GM12874 (cell line): ENCODE results near the gene PLTP.

Source experiments
- TF ChIP-seq, protein P1 (sequence below): IDR thresholded peaks from 2 replicates; pipeline ENCODE4 v1.5.1; 2011; ENCODE audit warnings: low read depth, mild to moderate bottlenecking, control low read depth, low read length, moderate library complexity; ENCODE audit not compliant: insufficient read depth

Gene PLTP

DNA sequence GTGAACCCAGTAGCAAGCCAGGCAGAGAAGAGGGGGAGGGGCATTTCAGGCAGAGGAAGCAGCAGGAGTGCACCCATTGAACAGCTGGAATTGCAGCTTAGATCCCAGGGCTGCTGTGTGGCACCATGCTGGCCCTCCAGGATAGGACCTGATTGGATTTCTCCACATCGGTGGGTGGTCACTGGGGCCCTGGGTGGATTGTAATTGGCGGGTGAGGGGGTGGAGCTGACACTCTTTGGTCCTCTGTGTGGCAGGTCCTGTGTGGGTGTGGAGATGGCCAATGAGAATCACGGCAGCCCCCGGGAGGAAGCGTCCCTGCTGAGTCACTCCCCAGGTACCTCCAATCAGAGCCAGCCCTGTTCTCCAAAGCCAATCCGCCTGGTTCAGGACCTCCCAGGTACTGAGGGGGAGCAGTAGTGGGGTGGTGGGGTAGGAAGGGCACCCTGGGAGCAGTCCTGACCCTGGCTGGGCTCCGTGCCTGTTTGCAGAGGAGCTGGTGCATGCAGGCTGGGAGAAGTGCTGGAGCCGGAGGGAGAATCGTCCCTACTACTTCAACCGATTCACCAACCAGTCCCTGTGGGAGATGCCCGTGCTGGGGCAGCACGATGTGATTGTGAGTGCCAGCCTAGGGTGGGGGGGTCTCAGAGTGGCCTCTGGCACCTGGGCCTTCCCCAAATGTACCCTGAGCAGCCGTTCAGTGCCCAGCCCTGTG lies 26.9 kb upstream of the PLTP start:
- TF ChIP-seq, protein P1, sequence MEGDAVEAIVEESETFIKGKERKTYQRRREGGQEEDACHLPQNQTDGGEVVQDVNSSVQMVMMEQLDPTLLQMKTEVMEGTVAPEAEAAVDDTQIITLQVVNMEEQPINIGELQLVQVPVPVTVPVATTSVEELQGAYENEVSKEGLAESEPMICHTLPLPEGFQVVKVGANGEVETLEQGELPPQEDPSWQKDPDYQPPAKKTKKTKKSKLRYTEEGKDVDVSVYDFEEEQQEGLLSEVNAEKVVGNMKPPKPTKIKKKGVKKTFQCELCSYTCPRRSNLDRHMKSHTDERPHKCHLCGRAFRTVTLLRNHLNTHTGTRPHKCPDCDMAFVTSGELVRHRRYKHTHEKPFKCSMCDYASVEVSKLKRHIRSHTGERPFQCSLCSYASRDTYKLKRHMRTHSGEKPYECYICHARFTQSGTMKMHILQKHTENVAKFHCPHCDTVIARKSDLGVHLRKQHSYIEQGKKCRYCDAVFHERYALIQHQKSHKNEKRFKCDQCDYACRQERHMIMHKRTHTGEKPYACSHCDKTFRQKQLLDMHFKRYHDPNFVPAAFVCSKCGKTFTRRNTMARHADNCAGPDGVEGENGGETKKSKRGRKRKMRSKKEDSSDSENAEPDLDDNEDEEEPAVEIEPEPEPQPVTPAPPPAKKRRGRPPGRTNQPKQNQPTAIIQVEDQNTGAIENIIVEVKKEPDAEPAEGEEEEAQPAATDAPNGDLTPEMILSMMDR = no peak

DNA sequence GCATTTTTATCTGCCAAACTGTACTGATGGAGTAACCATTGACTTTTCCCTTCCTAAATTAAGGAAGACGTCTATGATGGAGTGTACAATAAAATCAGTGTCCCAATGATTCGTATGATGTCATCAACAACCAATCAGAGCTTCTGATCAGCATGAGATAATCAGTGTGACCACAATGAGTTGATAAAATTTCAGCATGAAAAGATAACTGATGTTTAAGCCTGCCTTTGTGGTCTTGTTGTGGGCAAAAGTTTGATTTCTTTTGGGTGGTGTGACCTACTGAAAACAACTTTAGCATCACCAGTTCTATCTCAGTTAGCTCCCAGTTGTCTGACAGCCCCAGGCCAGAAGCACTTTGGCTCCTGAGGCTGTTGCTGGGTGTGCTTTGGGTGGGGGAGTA lies 25.8 kb upstream of the PLTP start:
- TF ChIP-seq, protein P1 = no peak

DNA sequence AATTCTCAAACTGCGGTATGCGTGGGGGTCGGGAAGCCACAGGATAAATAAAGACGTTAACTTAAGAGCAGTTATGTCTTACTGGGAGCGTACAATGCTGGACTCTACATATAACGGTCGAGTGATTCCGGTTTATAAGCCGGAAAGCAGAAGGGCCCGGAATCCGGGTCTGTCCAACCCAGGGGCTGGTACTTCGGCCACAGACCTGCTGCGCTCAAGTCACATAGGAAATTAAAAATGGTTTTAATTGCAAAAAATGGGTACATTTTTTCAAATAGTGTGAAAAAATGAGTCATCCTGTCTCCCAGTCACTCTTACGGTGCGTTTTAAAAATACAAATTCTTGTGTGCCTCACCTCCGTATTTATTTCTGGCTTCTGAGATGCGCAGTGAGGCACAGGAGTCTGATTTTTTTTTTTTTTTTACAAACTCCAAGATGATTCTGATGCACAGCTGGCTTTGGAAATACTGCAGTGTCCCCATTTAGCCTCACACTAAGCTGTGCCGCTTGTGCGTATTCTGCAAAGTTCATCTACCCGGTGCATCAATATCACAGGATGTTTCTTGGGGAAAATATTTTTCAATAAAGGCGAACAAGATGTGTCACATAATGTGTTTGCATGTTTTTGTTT lies 23.6 kb upstream of the PLTP start:
- TF ChIP-seq, protein P1 = no peak

DNA sequence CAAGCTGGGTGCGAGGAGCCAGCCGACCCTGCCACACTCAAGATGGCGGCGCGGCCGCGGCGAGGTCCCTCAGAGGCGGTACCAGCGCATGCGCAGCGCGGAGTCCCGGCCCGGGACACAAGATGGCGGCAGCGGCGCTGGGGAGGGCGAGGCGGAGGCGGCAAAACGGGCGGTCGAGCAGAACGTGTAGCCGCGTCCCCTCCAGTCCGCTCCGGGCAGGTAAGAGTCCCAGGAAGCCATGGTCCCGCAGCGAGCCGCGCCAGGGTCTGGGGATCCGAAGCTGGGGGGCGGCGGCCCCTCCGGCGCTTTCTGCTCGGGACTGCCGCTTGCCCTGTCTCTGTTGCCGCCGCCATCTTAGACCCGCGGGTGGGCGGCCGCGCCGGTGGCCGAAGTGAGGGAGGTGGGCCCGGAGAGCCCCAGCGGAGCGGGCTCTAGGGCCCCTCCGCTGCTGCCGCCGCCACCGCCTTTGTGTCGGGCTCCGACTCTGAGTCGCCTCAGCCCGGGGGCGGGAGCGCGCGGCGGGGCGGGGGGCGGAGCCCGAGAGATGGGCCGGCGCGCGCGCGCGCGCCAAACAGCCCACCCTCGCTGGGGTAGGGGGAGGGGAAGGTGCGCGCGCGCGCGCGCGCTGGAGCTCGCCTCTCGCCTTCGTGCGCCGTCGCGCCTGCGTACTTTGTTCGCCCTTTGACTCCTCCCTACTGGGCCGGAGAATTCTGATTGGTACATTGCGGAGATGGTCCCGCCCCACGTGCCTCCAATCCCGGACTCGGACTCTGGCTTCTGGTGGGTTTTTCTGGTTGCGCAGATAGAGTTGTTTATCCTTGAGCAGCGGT lies 22.8 kb upstream of the PLTP start, which contains the start of gene PCIF1:
PCIF1 (plus strand) TSS at position 98 of the 830 bp plus-strand sequence. CDS start 4,317 bp downstream, outside the sequence.
- TF ChIP-seq, protein P1 = no peak

DNA sequence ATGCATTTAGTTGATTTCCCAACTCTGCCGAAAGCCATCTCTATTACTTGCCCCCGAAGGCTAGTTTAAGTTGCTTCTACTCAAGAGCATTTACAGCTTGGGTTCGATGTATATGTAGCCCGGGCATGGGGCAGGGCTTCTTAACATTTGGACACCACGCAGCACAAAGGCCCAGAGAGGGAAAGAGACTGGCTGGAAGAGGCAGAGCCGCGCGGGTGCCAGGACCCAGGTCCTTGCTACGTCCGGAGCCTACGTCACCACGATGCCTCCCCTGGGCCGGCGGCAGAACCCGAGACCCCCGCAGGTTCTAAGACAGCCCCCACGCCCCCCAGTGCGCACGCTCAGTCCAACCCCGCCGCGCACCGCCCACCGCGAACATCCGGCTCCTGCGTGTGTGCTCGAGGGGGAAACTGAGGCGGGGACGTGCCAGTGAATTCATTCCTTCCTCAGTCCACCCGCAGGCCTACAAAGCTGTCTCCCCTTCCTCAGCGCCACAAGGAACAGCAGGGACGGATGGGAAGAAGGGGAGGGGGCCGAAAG lies 22.2 kb upstream of the PLTP start:
- TF ChIP-seq, protein P1 = no peak

DNA sequence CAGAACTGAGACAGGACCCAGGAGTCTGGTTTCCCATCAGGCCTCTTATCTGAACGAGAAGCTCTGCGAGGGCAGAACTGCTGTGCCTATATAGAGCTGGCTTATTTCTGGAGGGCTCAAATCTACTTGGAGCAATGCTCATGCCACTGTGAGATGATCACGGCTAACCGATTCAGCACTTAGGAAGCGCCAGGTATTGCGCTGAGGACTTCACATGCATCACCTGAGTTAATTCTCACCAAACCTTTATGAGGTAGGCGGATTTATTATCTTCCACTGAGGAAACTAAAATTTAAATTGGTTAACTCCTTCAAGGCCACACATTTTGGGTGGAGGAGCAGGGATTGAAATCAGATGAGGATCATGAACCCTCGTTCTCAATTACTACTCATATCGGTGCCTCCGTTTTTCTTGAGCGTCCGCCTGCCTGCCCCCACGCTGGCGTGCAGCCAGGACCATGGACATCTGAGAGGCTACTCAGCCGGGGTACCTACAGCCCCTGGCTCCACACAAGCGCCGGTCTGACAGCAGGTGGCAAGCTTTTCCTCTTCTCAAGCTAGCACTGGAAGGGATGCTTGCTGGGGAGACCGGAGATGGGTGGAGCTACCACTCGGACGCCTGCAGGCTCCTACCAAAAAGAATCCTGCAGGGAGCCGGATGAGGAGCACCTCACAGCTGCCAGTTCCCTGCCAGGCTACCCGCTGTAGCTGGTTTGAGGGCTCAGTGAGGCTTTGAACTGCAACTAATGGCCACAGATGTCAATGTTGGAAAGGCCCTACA lies 21.5 kb upstream of the PLTP start:
- TF ChIP-seq, protein P1 = 0 out of 2 replicates have a peak, but pooled peaks have one; percentile 24
